ENCODE data around the gene SH3RF1.

Gene SH3RF1

GRCh38 chr4:169254546-169254983 lies 16.2 kb downstream of the SH3RF1 start:
- no peak for DNase-seq (ENCODE audit: low read depth)
- no peak overlapping the region for H3K4me3 ChIP-seq (ENCODE audit: low read depth, low read length)
- TF ChIP-seq POLR2A (IDR thresholded peaks at IDR 0.05; ENCODE audit: extremely low read depth, insufficient read length) (no peak), MYC (IDR thresholded peaks at IDR 0.05; ENCODE audit: low read depth, low read length) (no peak), MAX (IDR thresholded peaks at IDR 0.05; ENCODE audit: low read depth, low read length) (no peak), CTCF (IDR thresholded peaks at IDR 0.05; ENCODE audit: low read depth, low read length) (no peak)

GRCh38 chr4:169253904-169254303 lies 16.9 kb downstream of the SH3RF1 start:
- no peak for DNase-seq (ENCODE audit: low read depth)
- TF ChIP-seq MYC (IDR thresholded peaks at IDR 0.05; ENCODE audit: low read depth, low read length) (no peak), POLR2A (IDR thresholded peaks at IDR 0.05; ENCODE audit: extremely low read depth, insufficient read length) (no peak), MAX (IDR thresholded peaks at IDR 0.05; ENCODE audit: low read depth, low read length) (no peak), CTCF (IDR thresholded peaks at IDR 0.05; ENCODE audit: low read depth, low read length) (no peak)
- H3K4me3 ChIP-seq (ENCODE audit: low read depth, low read length): no peak overlapping the region

GRCh38 chr4:169253113-169253671 lies 17.6 kb downstream of the SH3RF1 start:
- H3K4me3 ChIP-seq (ENCODE audit: low read depth, low read length): no peak overlapping the region
- no peak for DNase-seq (ENCODE audit: low read depth)

GRCh38 chr4:169252339-169253112 lies 18.2 kb downstream of the SH3RF1 start:
- H3K4me3 ChIP-seq (ENCODE audit: low read depth, low read length): no peak overlapping the region
- TF ChIP-seq CTCF (IDR thresholded peaks at IDR 0.05; ENCODE audit: low read depth, low read length): no peak
- no peak for TF ChIP-seq MAX (IDR thresholded peaks at IDR 0.05; ENCODE audit: low read depth, low read length)
- TF ChIP-seq POLR2A (IDR thresholded peaks at IDR 0.05; ENCODE audit: extremely low read depth, insufficient read length): no peak
- no peak for TF ChIP-seq MYC (IDR thresholded peaks at IDR 0.05; ENCODE audit: low read depth, low read length)
- DNase-seq (ENCODE audit: low read depth): no peak

More at GRCh38 chr4:169253113-169253671, 17.6 kb downstream of the SH3RF1 start:
- no peak for TF ChIP-seq MYC (IDR thresholded peaks at IDR 0.05; ENCODE audit: low read depth, low read length)
- no peak for TF ChIP-seq CTCF (IDR thresholded peaks at IDR 0.05; ENCODE audit: low read depth, low read length)
- TF ChIP-seq POLR2A (IDR thresholded peaks at IDR 0.05; ENCODE audit: extremely low read depth, insufficient read length): no peak
- no peak for TF ChIP-seq MAX (IDR thresholded peaks at IDR 0.05; ENCODE audit: low read depth, low read length)

GRCh38 chr4:169251291-169252235 lies 19.2 kb downstream of the SH3RF1 start:
- TF ChIP-seq CTCF (IDR thresholded peaks at IDR 0.05; ENCODE audit: low read depth, low read length) (no peak), POLR2A (IDR thresholded peaks at IDR 0.05; ENCODE audit: extremely low read depth, insufficient read length) (no peak), MYC (IDR thresholded peaks at IDR 0.05; ENCODE audit: low read depth, low read length) (no peak), MAX (IDR thresholded peaks at IDR 0.05; ENCODE audit: low read depth, low read length) (no peak)
- no peak overlapping the region for H3K4me3 ChIP-seq (ENCODE audit: low read depth, low read length)
- no peak for DNase-seq (ENCODE audit: low read depth)

Data from NB4 (cell line).